ENCODE data around the gene DMRTC1.
"Not testable (repeated sequence)": the region's sequence is repeated elsewhere in the genome, so short reads cannot be mapped to it uniquely, and the experiment has no call there.

DMRTC1 gene

GRCh38 chrX:72943819-72944169 lies at the start of gene DMRTC1:
Gene DMRTC1 (minus strand): TSS chrX:72943837. CDS start chrX:72875694, 68,143 bp downstream.
- H3K27me3 Mint-ChIP-seq, H3K4me3 Mint-ChIP-seq, H3K9me3 Mint-ChIP-seq, H3K36me3 Mint-ChIP-seq, H3K27ac Mint-ChIP-seq, H3K4me1 Mint-ChIP-seq: not testable (repeated sequence)

- not testable (repeated sequence) for H3K27me3 Mint-ChIP-seq, H3K4me3 Mint-ChIP-seq, H3K4me1 Mint-ChIP-seq, H3K27ac Mint-ChIP-seq, H3K9me3 Mint-ChIP-seq, H3K36me3 Mint-ChIP-seq
These were observed 37.3 kb upstream of the DMRTC1 start for GRCh38 chrX:72980894-72981469.

GRCh38 chrX:72974885-72975284 lies 31.2 kb upstream of the DMRTC1 start:
- H3K36me3 Mint-ChIP-seq, H3K27me3 Mint-ChIP-seq, H3K27ac Mint-ChIP-seq, H3K4me1 Mint-ChIP-seq, H3K9me3 Mint-ChIP-seq, H3K4me3 Mint-ChIP-seq: not testable (repeated sequence)

- H3K9me3 Mint-ChIP-seq, H3K4me3 Mint-ChIP-seq, H3K27ac Mint-ChIP-seq, H3K4me1 Mint-ChIP-seq, H3K27me3 Mint-ChIP-seq, H3K36me3 Mint-ChIP-seq: not testable (repeated sequence)
These were observed 28.2 kb upstream of the DMRTC1 start for GRCh38 chrX:72971859-72972258.

GRCh38 chrX:72959971-72960370 lies 16.3 kb upstream of the DMRTC1 start:
- H3K36me3 Mint-ChIP-seq, H3K27me3 Mint-ChIP-seq, H3K27ac Mint-ChIP-seq, H3K4me3 Mint-ChIP-seq, H3K4me1 Mint-ChIP-seq, H3K9me3 Mint-ChIP-seq: not testable (repeated sequence)

- H3K27me3 Mint-ChIP-seq: not testable (repeated sequence)
These were observed 410 bp downstream of the DMRTC1 start for GRCh38 chrX:72943035-72943818.

GRCh38 chrX:72942272-72942671 lies 1.4 kb downstream of the DMRTC1 start:
- not testable (repeated sequence) for H3K9me3 Mint-ChIP-seq

More at GRCh38 chrX:72943035-72943818, 410 bp downstream of the DMRTC1 start:
- H3K9me3 Mint-ChIP-seq, H3K27ac Mint-ChIP-seq, H3K4me1 Mint-ChIP-seq, H3K36me3 Mint-ChIP-seq, H3K4me3 Mint-ChIP-seq: not testable (repeated sequence)

GRCh38 chrX:72937906-72938305 lies 5.7 kb downstream of the DMRTC1 start, which contains the start of gene FAM236A:
Gene FAM236A (plus strand): TSS chrX:72938206. CDS start chrX:72938263, 57 bp downstream.
- not testable (repeated sequence) for H3K4me1 Mint-ChIP-seq, H3K9me3 Mint-ChIP-seq, H3K27ac Mint-ChIP-seq, H3K4me3 Mint-ChIP-seq, H3K27me3 Mint-ChIP-seq, H3K36me3 Mint-ChIP-seq

More at GRCh38 chrX:72942272-72942671, 1.4 kb downstream of the DMRTC1 start:
- H3K27ac Mint-ChIP-seq, H3K4me3 Mint-ChIP-seq, H3K27me3 Mint-ChIP-seq, H3K4me1 Mint-ChIP-seq, H3K36me3 Mint-ChIP-seq: not testable (repeated sequence)

GRCh38 chrX:72936882-72937455 lies 6.7 kb downstream of the DMRTC1 start:
- H3K27me3 Mint-ChIP-seq, H3K4me1 Mint-ChIP-seq, H3K4me3 Mint-ChIP-seq, H3K27ac Mint-ChIP-seq, H3K9me3 Mint-ChIP-seq, H3K36me3 Mint-ChIP-seq: not testable (repeated sequence)

- not testable (repeated sequence) for H3K9me3 Mint-ChIP-seq, H3K27ac Mint-ChIP-seq, H3K36me3 Mint-ChIP-seq, H3K27me3 Mint-ChIP-seq, H3K4me3 Mint-ChIP-seq, H3K4me1 Mint-ChIP-seq
These were observed 7.2 kb downstream of the DMRTC1 start for GRCh38 chrX:72936455-72936854.

- not testable (repeated sequence) for H3K4me1 Mint-ChIP-seq, H3K27ac Mint-ChIP-seq, H3K9me3 Mint-ChIP-seq, H3K36me3 Mint-ChIP-seq, H3K4me3 Mint-ChIP-seq, H3K27me3 Mint-ChIP-seq
These were observed 11.4 kb downstream of the DMRTC1 start for GRCh38 chrX:72932283-72932682.

- not testable (repeated sequence) for H3K4me1 Mint-ChIP-seq, H3K36me3 Mint-ChIP-seq, H3K9me3 Mint-ChIP-seq, H3K4me3 Mint-ChIP-seq, H3K27ac Mint-ChIP-seq, H3K27me3 Mint-ChIP-seq
These were observed 27.5 kb downstream of the DMRTC1 start for GRCh38 chrX:72916096-72916495.

GRCh38 chrX:72912315-72912714 lies 31.3 kb downstream of the DMRTC1 start, which contains the start of gene FAM236C:
Gene FAM236C (plus strand): TSS chrX:72912615. CDS start chrX:72912715, 100 bp downstream.
- not testable (repeated sequence) for H3K27me3 Mint-ChIP-seq, H3K36me3 Mint-ChIP-seq, H3K9me3 Mint-ChIP-seq, H3K4me1 Mint-ChIP-seq, H3K27ac Mint-ChIP-seq, H3K4me3 Mint-ChIP-seq

- H3K27me3 Mint-ChIP-seq, H3K36me3 Mint-ChIP-seq, H3K27ac Mint-ChIP-seq, H3K9me3 Mint-ChIP-seq, H3K4me1 Mint-ChIP-seq, H3K4me3 Mint-ChIP-seq: not testable (repeated sequence)
These were observed 53.9 kb downstream of the DMRTC1 start for GRCh38 chrX:72889740-72890139.

GRCh38 chrX:72882898-72883297 lies 60.7 kb downstream of the DMRTC1 start:
- H3K9me3 Mint-ChIP-seq, H3K36me3 Mint-ChIP-seq, H3K27ac Mint-ChIP-seq, H3K27me3 Mint-ChIP-seq, H3K4me3 Mint-ChIP-seq, H3K4me1 Mint-ChIP-seq: not testable (repeated sequence)

GRCh38 chrX:72837532-72837931 lies 106.1 kb downstream of the DMRTC1 start:
- H3K4me3 Mint-ChIP-seq, H3K4me1 Mint-ChIP-seq, H3K27ac Mint-ChIP-seq, H3K36me3 Mint-ChIP-seq, H3K27me3 Mint-ChIP-seq, H3K9me3 Mint-ChIP-seq: not testable (repeated sequence)

GRCh38 chrX:72830701-72831100 lies 112.9 kb downstream of the DMRTC1 start:
- H3K4me3 Mint-ChIP-seq, H3K36me3 Mint-ChIP-seq, H3K4me1 Mint-ChIP-seq, H3K27me3 Mint-ChIP-seq, H3K27ac Mint-ChIP-seq, H3K9me3 Mint-ChIP-seq: not testable (repeated sequence)
